ENCODE data around the gene CSRP1. TPM values are rescaled to one million over a fixed set of nuclear protein-coding genes. Genes with fewer than 3 reads are reported as not detected.

The CSRP1 gene
- polyA plus RNA-seq, 2 of the 4 experiments (the other 2 are of a cell fraction): 277 to 655 TPM

- 18% methylated on average over 6 of the region's 6 CpGs for WGBS (ENCODE audit: missing lambda C conversion rate)
- Histone ChIP-seq H3K4me2 (peak overlapping the region; percentile 88), H3K4me3 (peak overlapping the region; percentile 77), H3K9me3 (no peaks in the 10 kb centered on the region), H3K27ac (peak overlapping the region; percentile 64 to 92), H3K4me1 (peaks cover 40% of the 10 kb centered on the region)
- ATAC-seq (peak; percentile 23 to 44; a peak in 5 of 6 replicates), DNase-seq (ENCODE audit: low read depth in 1 of 2, low spot score in 1 of 2) (no peak), FAIRE-seq (no peak)
- POLR2A ChIA-PET: no interaction called here
- CTCF ChIA-PET: interaction anchor here (0.9 to 49.4 kb wide), 10 partner anchors 8 to 254 kb away, joined by 3 to 1452 read pairs (median 9); partner anchors contain the start of gene CSRP1
- TF ChIP-seq POLR2AphosphoS2 (conservative IDR thresholded peaks at IDR 0.05; ENCODE audit: low read length) (no peak), CBX2 (IDR thresholded peaks at IDR 0.05; ENCODE audit: borderline replicate concordance, low read depth) (no peak), JUN (IDR thresholded peaks at IDR 0.05) (no peak), GATA3 (IDR thresholded peaks at IDR 0.05; ENCODE audit: borderline replicate concordance) (no peak), ATOH8 (CRISPR knock-in tag; IDR thresholded peaks at IDR 0.05; ENCODE audit: low read depth) (no peak), HOXB5 (CRISPR knock-in tag; IDR thresholded peaks at IDR 0.05) (no peak), ZC3H11A (IDR thresholded peaks at IDR 0.05) (no peak), MYC (IDR thresholded peaks at IDR 0.05; ENCODE audit: borderline replicate concordance, low read length) (no peak), RAD21 (conservative IDR thresholded peaks at IDR 0.05 in 1 of 2, IDR thresholded peaks at IDR 0.05 in 1 of 2) (no peak), MAX (IDR thresholded peaks at IDR 0.05) (no peak; the same call in 1 of the 2 replicates), FOXS1 (CRISPR knock-in tag; IDR thresholded peaks at IDR 0.05) (no peak), JUNB (IDR thresholded peaks at IDR 0.05) (no peak), ELK1 (IDR thresholded peaks at IDR 0.05; ENCODE audit: low read depth, low read length) (no peak), ZFP36 (IDR thresholded peaks at IDR 0.05; ENCODE audit: borderline replicate concordance, partially characterized antibody) (no peak), HOXB13 (CRISPR knock-in tag; IDR thresholded peaks at IDR 0.05; ENCODE audit: low read depth) (no peak), TP53 (CRISPR knock-in tag; IDR thresholded peaks at IDR 0.05) (no peak), PBX3 (IDR thresholded peaks at IDR 0.05) (no peak), FOSB (CRISPR knock-in tag; IDR thresholded peaks at IDR 0.05) (no peak)
Observed at GRCh38 chr1:201537891-201538611, 31.1 kb upstream of the CSRP1 start.

GRCh38 chr1:201537467-201537866 is 30.5 kb upstream of the CSRP1 start:
- WGBS (ENCODE audit: missing lambda C conversion rate): 94% methylated on average over 4 of the region's 4 CpGs
- Histone ChIP-seq H3K27ac (peak overlapping the region in 1 of 2 experiments; percentile 92; a peak in 3 of 6 replicates), H3K9me3 (no peaks in the 10 kb centered on the region), H3K4me3 (no peak overlapping the region), H3K4me1 (peaks cover 40% of the 10 kb centered on the region), H3K4me2 (peak overlapping the region; percentile 88; the same call in 1 of the 3 replicates)
- no peak for TF ChIP-seq FOSL2 (IDR thresholded peaks at IDR 0.05)
- TF ChIP-seq FOSL2 (CRISPR knock-in tag; IDR thresholded peaks at IDR 0.05): no peak
- peak; percentile 65; the same call in 1 of the 2 replicates for TF ChIP-seq KDM1A (IDR thresholded peaks at IDR 0.05; ENCODE audit: low read depth)
- CTCF ChIA-PET: interaction anchor here (0.5 to 49.4 kb wide), 10 partner anchors 9 to 352 kb away, joined by 3 to 1452 read pairs (median 9); partner anchors contain the start of gene CSRP1
- POLR2A ChIA-PET: no interaction called here
- ATAC-seq (no peak), FAIRE-seq (no peak), DNase-seq (ENCODE audit: low read depth in 1 of 2, low spot score in 1 of 2) (no peak)
